Measurements from ENCODE around the gene BBS4. TPM values are rescaled to one million over a fixed set of nuclear protein-coding genes. Genes with fewer than 3 reads are reported as not detected.
"Not testable (repeated sequence)": the region's sequence is repeated elsewhere in the genome, so short reads cannot be mapped to it uniquely, and the experiment has no call there.

Gene BBS4
- polyA plus RNA-seq, 4 donors = 2.9 to 27.2 (median 6.0) TPM

DNA sequence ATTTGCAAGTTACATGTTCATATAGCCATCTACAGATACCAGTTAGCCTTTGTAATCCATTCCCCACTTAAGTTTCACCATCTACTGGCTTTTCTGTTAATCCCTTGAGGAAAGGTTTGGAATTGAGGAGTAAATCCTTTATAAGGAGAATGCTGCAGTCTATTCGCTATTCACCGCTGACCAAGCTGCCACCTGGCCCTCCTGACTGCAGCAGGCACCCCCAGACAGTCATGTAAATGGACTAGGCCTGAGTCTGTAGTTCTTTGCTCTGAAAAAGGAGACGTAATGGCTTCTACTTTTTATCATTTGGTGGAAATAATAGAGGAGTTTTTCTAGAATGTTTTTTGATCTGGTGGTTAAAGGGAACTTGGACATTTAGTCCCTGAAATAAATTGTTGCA is 3.2 kb upstream of the BBS4 start:
- no peak for DNase-seq
- Histone ChIP-seq H3K27me3 (ENCODE audit: control insufficient read depth in 3 of 3, insufficient read depth in 3 of 3, low read length in 3 of 3) (peaks cover 0 to 5% (median 4%) of the 10 kb centered on the region in 3 donors), H3K4me3 (ENCODE audit: low read depth in 1 of 3, low read length in 3 of 3) (no peak overlapping the region), H3K27ac (ENCODE audit: low read depth in 1 of 3, low read length in 2 of 3) (no peak overlapping the region), H3K4me1 (ENCODE audit: control insufficient read depth in 3 of 3, insufficient read depth in 2 of 3, low read depth in 1 of 3, low read length in 2 of 3) (peaks cover 0 to 5% (median 0%) of the 10 kb centered on the region in 3 donors), H3K9me3 (ENCODE audit: control insufficient read depth in 2 of 2, insufficient read depth in 1 of 2, low read depth in 1 of 2, low read length in 1 of 2) (no peaks in the 10 kb centered on the region), H3K36me3 (ENCODE audit: control insufficient read depth in 3 of 3, insufficient read depth in 2 of 3, low read depth in 1 of 3, low read length in 3 of 3) (no peaks in the 10 kb centered on the region)
- no peak for FAIRE-seq
- 89 to 96% (median 95%) methylated on average over 3 of the region's 3 CpGs for WGBS, 3 donors

GRCh38 chr15:72685301-72685924 is 594 bp upstream of the BBS4 start:
- peak overlapping the region; percentile 75 to 81 (median 77) for H3K4me3 ChIP-seq (ENCODE audit: low read depth in 1 of 3, low read length in 3 of 3)
- H3K27me3 ChIP-seq (ENCODE audit: control insufficient read depth in 3 of 3, insufficient read depth in 3 of 3, low read length in 3 of 3) = peaks cover 0 to 5% (median 0%) of the 10 kb centered on the region in 3 donors
- H3K4me1 ChIP-seq (ENCODE audit: control insufficient read depth in 3 of 3, insufficient read depth in 2 of 3, low read depth in 1 of 3, low read length in 2 of 3) = peaks cover 0 to 5% (median 0%) of the 10 kb centered on the region in 3 donors
- no peak for FAIRE-seq
- no peaks in the 10 kb centered on the region for H3K9me3 ChIP-seq (ENCODE audit: control insufficient read depth in 2 of 2, insufficient read depth in 1 of 2, low read depth in 1 of 2, low read length in 1 of 2)
- H3K36me3 ChIP-seq (ENCODE audit: control insufficient read depth in 3 of 3, insufficient read depth in 2 of 3, low read depth in 1 of 3, low read length in 3 of 3) = no peaks in the 10 kb centered on the region
- peak overlapping the region; percentile 85 to 98 (median 90) for H3K27ac ChIP-seq (ENCODE audit: low read depth in 1 of 3, low read length in 2 of 3)
- peak in 1 of 2 donors; percentile 21 for DNase-seq
- 9 to 22% (median 18%) methylated on average over 23 of the region's 23 CpGs for WGBS, 3 donors

- Histone ChIP-seq H3K4me1 (ENCODE audit: control insufficient read depth in 3 of 3, insufficient read depth in 2 of 3, low read depth in 1 of 3, low read length in 2 of 3) (peaks cover 0 to 5% (median 0%) of the 10 kb centered on the region in 3 donors), H3K9me3 (ENCODE audit: control insufficient read depth in 2 of 2, insufficient read depth in 1 of 2, low read depth in 1 of 2, low read length in 1 of 2) (no peaks in the 10 kb centered on the region), H3K4me3 (ENCODE audit: low read depth in 1 of 3, low read length in 3 of 3) (no peak overlapping the region), H3K36me3 (ENCODE audit: control insufficient read depth in 3 of 3, insufficient read depth in 2 of 3, low read depth in 1 of 3, low read length in 3 of 3) (peaks cover 0 to 4% (median 0%) of the 10 kb centered on the region in 3 donors), H3K27me3 (ENCODE audit: control insufficient read depth in 3 of 3, insufficient read depth in 3 of 3, low read length in 3 of 3) (no peaks in the 10 kb centered on the region), H3K27ac (ENCODE audit: low read depth in 1 of 3, low read length in 2 of 3) (no peak overlapping the region)
- FAIRE-seq = no peak
- DNase-seq = no peak
- 99% methylated on average over 5 of the region's 5 CpGs for WGBS, 3 donors
Measured at GRCh38 chr15:72688697-72689096, 2.7 kb downstream of the BBS4 start.

DNA sequence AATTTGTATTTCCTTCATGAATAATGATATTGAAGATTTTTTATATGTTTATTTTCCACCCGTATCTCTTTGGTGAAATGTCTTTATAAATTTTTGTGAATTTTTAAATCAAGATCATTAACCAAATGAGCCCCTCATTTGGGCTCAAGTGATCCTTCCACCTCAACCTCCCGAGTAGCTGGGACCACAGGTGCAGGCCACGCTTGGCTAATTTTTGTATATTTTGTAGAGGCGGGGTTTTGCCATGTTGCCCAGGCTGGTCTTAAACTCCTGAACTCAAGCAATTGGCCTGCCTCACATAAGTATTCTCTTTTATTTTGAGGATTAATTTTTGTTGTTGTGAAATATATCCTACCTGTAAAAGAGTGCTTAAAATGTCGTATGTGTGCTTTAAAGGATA is 4.9 kb downstream of the BBS4 start:
- H3K4me3 ChIP-seq (ENCODE audit: low read depth in 1 of 3, low read length in 3 of 3) = no peak overlapping the region
- FAIRE-seq (no peak), DNase-seq (no peak)
- H3K9me3 ChIP-seq (ENCODE audit: control insufficient read depth in 2 of 2, insufficient read depth in 1 of 2, low read depth in 1 of 2, low read length in 1 of 2) = no peaks in the 10 kb centered on the region
- WGBS, 3 donors = 85 to 90% (median 87%) methylated on average over 5 of the region's 5 CpGs
- no peaks in the 10 kb centered on the region for H3K27me3 ChIP-seq (ENCODE audit: control insufficient read depth in 3 of 3, insufficient read depth in 3 of 3, low read length in 3 of 3)
- peaks cover 0 to 4% (median 0%) of the 10 kb centered on the region in 3 donors for H3K36me3 ChIP-seq (ENCODE audit: control insufficient read depth in 3 of 3, insufficient read depth in 2 of 3, low read depth in 1 of 3, low read length in 3 of 3)
- no peaks in the 10 kb centered on the region for H3K4me1 ChIP-seq (ENCODE audit: control insufficient read depth in 3 of 3, insufficient read depth in 2 of 3, low read depth in 1 of 3, low read length in 2 of 3)
- no peak overlapping the region for H3K27ac ChIP-seq (ENCODE audit: low read depth in 1 of 3, low read length in 2 of 3)

DNA sequence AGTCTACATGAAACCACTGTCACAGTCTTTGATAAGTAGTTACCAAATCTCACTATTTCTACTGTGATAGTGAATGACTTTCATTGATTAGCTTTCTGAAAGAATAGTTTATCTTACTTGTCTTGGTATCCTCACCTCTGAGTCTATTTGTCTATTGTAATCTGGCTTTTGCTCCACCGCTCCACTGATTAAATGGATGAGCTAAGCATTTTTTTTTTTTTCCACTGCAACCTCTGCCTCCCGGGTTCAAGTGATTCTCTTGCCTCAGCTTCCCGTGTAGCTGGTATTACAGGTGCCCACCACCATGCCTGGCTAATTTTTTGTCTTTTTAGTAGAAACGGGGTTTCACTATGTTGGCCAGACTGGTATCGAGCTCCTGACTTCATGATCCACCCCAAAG is 12.9 kb downstream of the BBS4 start:
- DNase-seq (no peak), FAIRE-seq (no peak)
- no peaks in the 10 kb centered on the region for H3K4me1 ChIP-seq (ENCODE audit: control insufficient read depth in 3 of 3, insufficient read depth in 2 of 3, low read depth in 1 of 3, low read length in 2 of 3)
- 88 to 93% (median 92%) methylated on average over 5 of the region's 5 CpGs for WGBS, 3 donors
- H3K4me3 ChIP-seq (ENCODE audit: low read depth in 1 of 3, low read length in 3 of 3) = no peak overlapping the region
- no peak overlapping the region for H3K27ac ChIP-seq (ENCODE audit: low read depth in 1 of 3, low read length in 2 of 3)
- H3K27me3 ChIP-seq (ENCODE audit: control insufficient read depth in 3 of 3, insufficient read depth in 3 of 3, low read length in 3 of 3) = no peaks in the 10 kb centered on the region
- no peaks in the 10 kb centered on the region for H3K36me3 ChIP-seq (ENCODE audit: control insufficient read depth in 3 of 3, insufficient read depth in 2 of 3, low read depth in 1 of 3, low read length in 3 of 3)
- no peaks in the 10 kb centered on the region for H3K9me3 ChIP-seq (ENCODE audit: control insufficient read depth in 2 of 2, insufficient read depth in 1 of 2, low read depth in 1 of 2, low read length in 1 of 2)

GRCh38 chr15:72700076-72700475 is 14.1 kb downstream of the BBS4 start:
- Histone ChIP-seq H3K27ac (ENCODE audit: low read depth in 1 of 3, low read length in 2 of 3) (no peak overlapping the region), H3K4me3 (ENCODE audit: low read depth in 1 of 3, low read length in 3 of 3) (no peak overlapping the region), H3K27me3 (ENCODE audit: control insufficient read depth in 3 of 3, insufficient read depth in 3 of 3, low read length in 3 of 3) (no peaks in the 10 kb centered on the region), H3K36me3 (ENCODE audit: control insufficient read depth in 3 of 3, insufficient read depth in 2 of 3, low read depth in 1 of 3, low read length in 3 of 3) (no peaks in the 10 kb centered on the region), H3K4me1 (ENCODE audit: control insufficient read depth in 3 of 3, insufficient read depth in 2 of 3, low read depth in 1 of 3, low read length in 2 of 3) (no peaks in the 10 kb centered on the region), H3K9me3 (ENCODE audit: control insufficient read depth in 2 of 2, insufficient read depth in 1 of 2, low read depth in 1 of 2, low read length in 1 of 2) (no peaks in the 10 kb centered on the region)
- DNase-seq (no peak), FAIRE-seq (no peak)
- WGBS, 3 donors = 93 to 94% (median 93%) methylated on average over 9 of the region's 9 CpGs

- H3K4me3 ChIP-seq (ENCODE audit: low read depth in 1 of 3, low read length in 3 of 3) = no peak overlapping the region
- H3K27me3 ChIP-seq (ENCODE audit: control insufficient read depth in 3 of 3, insufficient read depth in 3 of 3, low read length in 3 of 3) = no peaks in the 10 kb centered on the region
- H3K9me3 ChIP-seq (ENCODE audit: control insufficient read depth in 2 of 2, insufficient read depth in 1 of 2, low read depth in 1 of 2, low read length in 1 of 2) = no peaks in the 10 kb centered on the region
- no peaks in the 10 kb centered on the region for H3K36me3 ChIP-seq (ENCODE audit: control insufficient read depth in 3 of 3, insufficient read depth in 2 of 3, low read depth in 1 of 3, low read length in 3 of 3)
- H3K4me1 ChIP-seq (ENCODE audit: control insufficient read depth in 3 of 3, insufficient read depth in 2 of 3, low read depth in 1 of 3, low read length in 2 of 3) = no peaks in the 10 kb centered on the region
- 83 to 91% (median 89%) methylated on average over 11 of the region's 11 CpGs for WGBS, 3 donors
- FAIRE-seq = no peak
- DNase-seq = no peak
- no peak overlapping the region for H3K27ac ChIP-seq (ENCODE audit: low read depth in 1 of 3, low read length in 2 of 3)
Measured at GRCh38 chr15:72706266-72706665, 20.3 kb downstream of the BBS4 start.

DNA sequence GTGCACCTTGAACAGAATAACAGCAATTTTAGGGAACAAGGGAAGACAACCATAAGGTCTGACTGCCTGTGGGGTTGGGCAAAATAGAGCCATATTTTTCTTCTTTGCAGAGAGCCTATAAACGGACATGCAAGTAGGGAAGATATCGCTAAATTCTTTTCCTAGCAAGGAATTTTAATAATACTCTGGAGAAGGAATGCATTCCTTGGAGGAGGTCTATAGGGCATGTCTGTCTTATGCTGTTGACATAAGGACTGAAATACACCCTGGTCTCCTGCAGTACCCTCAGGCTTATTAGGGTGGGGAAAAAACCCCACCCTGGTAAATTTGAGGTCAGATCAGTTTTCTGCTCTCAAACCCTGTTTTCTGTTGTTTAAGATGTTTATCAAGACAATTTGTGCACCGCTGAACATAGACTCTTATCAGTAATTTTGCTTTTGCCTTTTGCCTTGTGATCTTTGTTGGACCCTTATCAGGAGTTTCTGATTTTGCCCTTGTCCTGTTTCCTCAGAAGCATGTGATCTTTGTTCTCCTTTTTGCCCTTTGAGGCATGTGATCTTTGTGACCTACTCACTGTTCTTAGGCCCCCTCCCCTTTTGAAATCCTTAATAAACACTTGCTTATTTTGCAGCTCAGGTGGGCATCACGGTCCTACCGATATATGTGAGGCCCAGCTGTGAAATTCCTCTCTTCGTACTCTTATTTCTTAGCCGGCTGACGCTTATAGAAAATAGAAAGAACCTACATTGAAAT is 22.7 kb downstream of the BBS4 start:
- H3K27me3 ChIP-seq (ENCODE audit: control insufficient read depth in 3 of 3, insufficient read depth in 3 of 3, low read length in 3 of 3); FAIRE-seq; H3K4me1 ChIP-seq (ENCODE audit: control insufficient read depth in 3 of 3, insufficient read depth in 2 of 3, low read depth in 1 of 3, low read length in 2 of 3); H3K27ac ChIP-seq (ENCODE audit: low read depth in 1 of 3, low read length in 2 of 3); H3K9me3 ChIP-seq (ENCODE audit: control insufficient read depth in 2 of 2, insufficient read depth in 1 of 2, low read depth in 1 of 2, low read length in 1 of 2); DNase-seq; H3K36me3 ChIP-seq (ENCODE audit: control insufficient read depth in 3 of 3, insufficient read depth in 2 of 3, low read depth in 1 of 3, low read length in 3 of 3); H3K4me3 ChIP-seq (ENCODE audit: low read depth in 1 of 3, low read length in 3 of 3): not testable (repeated sequence)
- WGBS, 3 donors = 85 to 90% (median 86%) methylated on average over 8 of the region's 8 CpGs

Data from small intestine (tissue), 7 donors.